NT2/D1 (cell line): ENCODE data around the gene HIC1.

Experiments used
- SUZ12 ChIP-seq: IDR thresholded peaks from 2 replicates; pipeline ENCODE4 v1.6.1; 2011; ENCODE audit not compliant: insufficient read length, insufficient read depth; ENCODE audit errors: extremely low read depth
- ZNF274 ChIP-seq: IDR thresholded peaks from 2 replicates; pipeline ENCODE4 v1.6.1; 2011; ENCODE audit warnings: mild to moderate bottlenecking, low read depth, low read length

- TF ChIP-seq SUZ12 (no peak), ZNF274 (no peak)
Measured at GRCh38 chr17:2017274-2017941, 37.5 kb upstream of the HIC1 start.
